ENCODE measurements around the gene HSP90AB1.

The HSP90AB1 gene
- long read RNA-seq, donor 1, transcript HSP90AB1-203 (12 exons, 2,572 nt) = major isoform, 222 of 868 reads
- long read RNA-seq, donor 1, partial matches to known transcripts = 645 of 868 reads
- long read RNA-seq, donor 1, other reads (novel, unspliced or antisense) = 0 of 868 reads
- long read RNA-seq, donor 2, transcript HSP90AB1-203 (12 exons, 2,572 nt) = major isoform, 81 of 633 reads
- long read RNA-seq, donor 2, partial matches to known transcripts = 551 of 633 reads
- long read RNA-seq, donor 2, other reads (novel, unspliced or antisense) = 0 of 633 reads
- long read RNA-seq, donor 3, transcript HSP90AB1-203 (12 exons, 2,572 nt) = major isoform, 67 of 366 reads
- long read RNA-seq, donor 3, partial matches to known transcripts = 299 of 366 reads
- long read RNA-seq, donor 3, other reads (novel, unspliced or antisense) = 0 of 366 reads
- long read RNA-seq, donor 4, transcript HSP90AB1-203 (12 exons, 2,572 nt) = major isoform, 68 of 946 reads
- long read RNA-seq, donor 4, partial matches to known transcripts = 858 of 946 reads
- long read RNA-seq, donor 4, other reads (novel, unspliced or antisense) = 20 of 946 reads
- long read RNA-seq, donor 5, transcript HSP90AB1-203 (12 exons, 2,572 nt) = major isoform, 271 of 668 reads
- long read RNA-seq, donor 5, partial matches to known transcripts = 388 of 668 reads
- long read RNA-seq, donor 5, other reads (novel, unspliced or antisense) = 8 of 668 reads
- long read RNA-seq, donor 6, transcript HSP90AB1-203 (12 exons, 2,572 nt) = major isoform, 98 of 925 reads
- long read RNA-seq, donor 6, partial matches to known transcripts = 826 of 925 reads
- long read RNA-seq, donor 6, other reads (novel, unspliced or antisense) = 0 of 925 reads
- long read RNA-seq, donor 7, transcript HSP90AB1-203 (12 exons, 2,572 nt) = major isoform, 81 of 1,396 reads
- long read RNA-seq, donor 7, partial matches to known transcripts = 1,254 of 1,396 reads
- long read RNA-seq, donor 7, other reads (novel, unspliced or antisense) = 59 of 1,396 reads
- long read RNA-seq, donor 8, transcript HSP90AB1-203 (12 exons, 2,572 nt) = major isoform, 176 of 753 reads
- long read RNA-seq, donor 8, partial matches to known transcripts = 571 of 753 reads
- long read RNA-seq, donor 8, other reads (novel, unspliced or antisense) = 5 of 753 reads

- peak; percentile 91 for DNase-seq
Measured at GRCh38 chr6:44246663-44247337, at the start of gene HSP90AB1. HSP90AB1 (plus strand) TSS chr6:44247101; CDS start chr6:44248630, 1,529 bp downstream.

- no peak for DNase-seq
Measured at GRCh38 chr6:44198684-44199083, 48.2 kb upstream of the HSP90AB1 start.

GRCh38 chr6:44199883-44200282, 47.0 kb upstream of the HSP90AB1 start:
- no peak for DNase-seq

GRCh38 chr6:44201200-44201599, 45.7 kb upstream of the HSP90AB1 start:
- DNase-seq = no peak

- no peak for DNase-seq
Measured at GRCh38 chr6:44201638-44202303, 45.1 kb upstream of the HSP90AB1 start.

GRCh38 chr6:44202332-44202971, 44.4 kb upstream of the HSP90AB1 start:
- DNase-seq = no peak

- no peak for DNase-seq
Measured at GRCh38 chr6:44202972-44203750, 43.7 kb upstream of the HSP90AB1 start.

- DNase-seq = no peak
Measured at GRCh38 chr6:44203955-44204354, 42.9 kb upstream of the HSP90AB1 start.

- no peak for DNase-seq
Measured at GRCh38 chr6:44207966-44208365, 38.9 kb upstream of the HSP90AB1 start.

GRCh38 chr6:44211284-44211683, 35.6 kb upstream of the HSP90AB1 start:
- DNase-seq = no peak

- no peak for DNase-seq
Measured at GRCh38 chr6:44214307-44214706, 32.6 kb upstream of the HSP90AB1 start.

- DNase-seq = no peak
Measured at GRCh38 chr6:44216677-44217331, 30.1 kb upstream of the HSP90AB1 start, which contains the start of gene MYMX. MYMX (plus strand) TSS chr6:44216926; CDS start chr6:44217472, 546 bp downstream.

GRCh38 chr6:44217332-44218143, 29.4 kb upstream of the HSP90AB1 start:
- DNase-seq = no peak

GRCh38 chr6:44219053-44219814, 27.7 kb upstream of the HSP90AB1 start:
- DNase-seq = peak; percentile 91

- DNase-seq = no peak
Measured at GRCh38 chr6:44219815-44220784, 26.8 kb upstream of the HSP90AB1 start.

- DNase-seq = no peak
Measured at GRCh38 chr6:44220913-44221290, 26.0 kb upstream of the HSP90AB1 start.

All from right kidney (tissue), 9 donors.